ENCODE results near the gene SSH2.

Gene SSH2

DNA sequence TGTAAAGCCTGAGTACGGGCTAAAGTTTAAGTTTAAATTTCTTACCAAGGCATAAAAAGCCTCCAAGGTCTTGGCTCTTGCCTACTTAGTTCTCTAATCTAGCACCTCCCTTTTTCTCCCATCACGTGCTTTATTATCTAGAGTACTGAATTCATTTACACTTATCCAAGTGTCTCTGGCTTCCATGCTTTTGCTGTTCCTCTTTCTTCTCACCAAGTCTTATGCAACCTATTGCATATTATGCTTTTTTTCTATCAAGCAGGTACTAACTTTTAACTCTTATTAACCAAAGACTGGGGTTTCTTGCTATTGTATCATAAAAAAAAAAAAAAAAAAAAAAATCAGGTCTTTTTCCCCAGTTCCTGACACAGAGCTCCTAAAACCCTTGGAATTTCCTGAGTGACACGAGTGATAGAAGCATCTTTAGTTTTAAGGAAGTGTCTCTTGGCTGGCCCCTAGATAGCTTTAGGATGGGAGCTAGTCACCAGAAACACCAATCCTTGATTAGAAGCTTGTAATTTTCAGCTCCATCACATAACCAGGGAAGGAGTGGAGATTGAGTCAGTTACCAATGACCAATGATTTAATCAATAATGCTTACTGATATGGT, 44.9 kb downstream of the SSH2 start:
- H2AK5ac ChIP-seq (ENCODE audit: low read depth, low read length): no peak overlapping the region
- DNase-seq (ENCODE audit: low spot score): no peak
- H2BK12ac ChIP-seq (ENCODE audit: low read length): no peak overlapping the region
- no peak overlapping the region for H3K18ac ChIP-seq (ENCODE audit: low read length)
- no peak overlapping the region for H3K4ac ChIP-seq (ENCODE audit: low read length)
- H3K79me1 ChIP-seq (ENCODE audit: low read depth, low read length): no peaks in the 10 kb centered on the region
- H3K23ac ChIP-seq (ENCODE audit: low read depth, low read length, poor library complexity): no peak overlapping the region
- H4K91ac ChIP-seq (ENCODE audit: low read depth, low read length, poor library complexity): no peak overlapping the region
- WGBS, 2 donors (ENCODE audit: extremely low coverage in 2 of 2, insufficient read length in 2 of 2, insufficient replicate concordance in 1 of 2): no CpG with 5 or more reads among the region's 3 CpGs
- no peak overlapping the region for H2BK15ac ChIP-seq (ENCODE audit: low read length)
- no peak overlapping the region for H3K4me2 ChIP-seq (ENCODE audit: insufficient read depth, low read length, poor library complexity, severe bottlenecking)
- H4K8ac ChIP-seq (ENCODE audit: low read depth, low read length): no peak overlapping the region
- no peaks in the 10 kb centered on the region for H3K27me3 ChIP-seq (ENCODE audit: control insufficient read depth in 3 of 3, insufficient read depth in 3 of 3, low read depth in 1 of 3, low read length in 3 of 3)
- no peaks in the 10 kb centered on the region for H3K9me3 ChIP-seq (replicated peaks in 1 of 2; ENCODE audit: control insufficient read depth in 2 of 2, insufficient read depth in 1 of 2, low read depth in 1 of 2, low read length in 2 of 2)
- H3K14ac ChIP-seq (ENCODE audit: low read length): no peak overlapping the region
- H3K36me3 ChIP-seq (replicated peaks in 1 of 2; ENCODE audit: control insufficient read depth in 2 of 2, insufficient read depth in 2 of 2, low read length in 2 of 2): no peaks in the 10 kb centered on the region
- no peak overlapping the region for H2AFZ ChIP-seq (ENCODE audit: low read length)
- H3K4me3 ChIP-seq (ENCODE audit: low read length in 2 of 2): no peak overlapping the region
- H2BK5ac ChIP-seq (ENCODE audit: low read length): no peak overlapping the region
- no peak overlapping the region for H3K9ac ChIP-seq (ENCODE audit: low read depth, low read length, poor library complexity)
- H3K4me1 ChIP-seq (ENCODE audit: control insufficient read depth in 2 of 2, insufficient read depth in 1 of 2, low read depth in 1 of 2, low read length in 2 of 2): no peaks in the 10 kb centered on the region
- no peak overlapping the region for H3K27ac ChIP-seq (replicated peaks; ENCODE audit: low read length)
- no peak overlapping the region for H2BK120ac ChIP-seq (ENCODE audit: low read depth, low read length)

DNA sequence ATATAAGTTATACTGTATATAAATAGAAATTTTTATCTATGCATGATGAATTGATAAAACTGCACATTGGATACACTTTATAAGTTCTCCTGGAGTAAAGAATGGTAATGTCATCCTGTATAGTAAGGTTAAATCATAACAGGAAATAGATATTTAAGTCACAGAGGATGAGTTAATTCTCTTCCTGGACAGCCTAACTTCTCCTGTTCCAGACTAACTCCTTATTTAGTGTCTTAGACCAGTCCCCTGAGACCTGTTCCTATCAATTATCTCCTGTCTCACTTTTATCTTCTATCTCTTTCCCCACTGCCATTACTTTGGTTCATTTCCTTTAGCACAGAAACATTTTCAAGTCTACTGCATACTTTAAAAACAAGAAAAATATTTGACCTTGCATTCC, 46.5 kb downstream of the SSH2 start:
- Histone ChIP-seq H3K18ac (ENCODE audit: low read length) (no peak overlapping the region), H3K4me3 (ENCODE audit: low read length in 2 of 2) (no peak overlapping the region), H3K9ac (ENCODE audit: low read depth, low read length, poor library complexity) (no peak overlapping the region), H3K9me3 (replicated peaks in 1 of 2; ENCODE audit: control insufficient read depth in 2 of 2, insufficient read depth in 1 of 2, low read depth in 1 of 2, low read length in 2 of 2) (no peaks in the 10 kb centered on the region), H3K4me2 (ENCODE audit: insufficient read depth, low read length, poor library complexity, severe bottlenecking) (no peak overlapping the region), H3K14ac (ENCODE audit: low read length) (no peak overlapping the region), H2BK5ac (ENCODE audit: low read length) (no peak overlapping the region), H2BK15ac (ENCODE audit: low read length) (no peak overlapping the region), H3K27me3 (ENCODE audit: control insufficient read depth in 3 of 3, insufficient read depth in 3 of 3, low read depth in 1 of 3, low read length in 3 of 3) (no peaks in the 10 kb centered on the region), H4K91ac (ENCODE audit: low read depth, low read length, poor library complexity) (no peak overlapping the region), H2BK120ac (ENCODE audit: low read depth, low read length) (no peak overlapping the region), H3K23ac (ENCODE audit: low read depth, low read length, poor library complexity) (no peak overlapping the region), H2BK12ac (ENCODE audit: low read length) (no peak overlapping the region), H2AFZ (ENCODE audit: low read length) (no peak overlapping the region), H3K4ac (ENCODE audit: low read length) (no peak overlapping the region), H3K79me1 (ENCODE audit: low read depth, low read length) (no peaks in the 10 kb centered on the region), H4K8ac (ENCODE audit: low read depth, low read length) (no peak overlapping the region), H3K4me1 (ENCODE audit: control insufficient read depth in 2 of 2, insufficient read depth in 1 of 2, low read depth in 1 of 2, low read length in 2 of 2) (no peaks in the 10 kb centered on the region), H3K36me3 (replicated peaks in 1 of 2; ENCODE audit: control insufficient read depth in 2 of 2, insufficient read depth in 2 of 2, low read length in 2 of 2) (no peaks in the 10 kb centered on the region), H3K27ac (replicated peaks; ENCODE audit: low read length) (no peak overlapping the region), H2AK5ac (ENCODE audit: low read depth, low read length) (no peak overlapping the region)
- no peak for DNase-seq (ENCODE audit: low spot score)

- no peak overlapping the region for H4K91ac ChIP-seq (ENCODE audit: low read depth, low read length, poor library complexity)
- no peak overlapping the region for H2BK12ac ChIP-seq (ENCODE audit: low read length)
- no peaks in the 10 kb centered on the region for H3K9me3 ChIP-seq (replicated peaks in 1 of 2; ENCODE audit: control insufficient read depth in 2 of 2, insufficient read depth in 1 of 2, low read depth in 1 of 2, low read length in 2 of 2)
- H2BK120ac ChIP-seq (ENCODE audit: low read depth, low read length): no peak overlapping the region
- H3K36me3 ChIP-seq (replicated peaks in 1 of 2; ENCODE audit: control insufficient read depth in 2 of 2, insufficient read depth in 2 of 2, low read length in 2 of 2): no peaks in the 10 kb centered on the region
- H2BK15ac ChIP-seq (ENCODE audit: low read length): no peak overlapping the region
- no peak overlapping the region for H3K4ac ChIP-seq (ENCODE audit: low read length)
- DNase-seq (ENCODE audit: low spot score): no peak
- H3K4me2 ChIP-seq (ENCODE audit: insufficient read depth, low read length, poor library complexity, severe bottlenecking): no peak overlapping the region
- H3K14ac ChIP-seq (ENCODE audit: low read length): no peak overlapping the region
- H3K27me3 ChIP-seq (ENCODE audit: control insufficient read depth in 3 of 3, insufficient read depth in 3 of 3, low read depth in 1 of 3, low read length in 3 of 3): no peaks in the 10 kb centered on the region
- H3K18ac ChIP-seq (ENCODE audit: low read length): no peak overlapping the region
- H2BK5ac ChIP-seq (ENCODE audit: low read length): no peak overlapping the region
- H3K4me1 ChIP-seq (ENCODE audit: control insufficient read depth in 2 of 2, insufficient read depth in 1 of 2, low read depth in 1 of 2, low read length in 2 of 2): no peaks in the 10 kb centered on the region
- no peak overlapping the region for H4K8ac ChIP-seq (ENCODE audit: low read depth, low read length)
- H3K27ac ChIP-seq (replicated peaks; ENCODE audit: low read length): no peak overlapping the region
- no peak overlapping the region for H3K23ac ChIP-seq (ENCODE audit: low read depth, low read length, poor library complexity)
- H3K79me1 ChIP-seq (ENCODE audit: low read depth, low read length): no peaks in the 10 kb centered on the region
- H2AK5ac ChIP-seq (ENCODE audit: low read depth, low read length): no peak overlapping the region
- no peak overlapping the region for H2AFZ ChIP-seq (ENCODE audit: low read length)
- no peak overlapping the region for H3K9ac ChIP-seq (ENCODE audit: low read depth, low read length, poor library complexity)
- no peak overlapping the region for H3K4me3 ChIP-seq (ENCODE audit: low read length in 2 of 2)
- no CpG with 5 or more reads among the region's 3 CpGs for WGBS, 2 donors (ENCODE audit: extremely low coverage in 2 of 2, insufficient read length in 2 of 2, insufficient replicate concordance in 1 of 2)
Observed at GRCh38 chr17:29881256-29881655, 48.8 kb downstream of the SSH2 start.

GRCh38 chr17:29880031-29880430, 50.0 kb downstream of the SSH2 start:
- no peak overlapping the region for H4K8ac ChIP-seq (ENCODE audit: low read depth, low read length)
- no peak overlapping the region for H2AK5ac ChIP-seq (ENCODE audit: low read depth, low read length)
- H2BK5ac ChIP-seq (ENCODE audit: low read length): no peak overlapping the region
- no peak overlapping the region for H2BK15ac ChIP-seq (ENCODE audit: low read length)
- no peaks in the 10 kb centered on the region for H3K4me1 ChIP-seq (ENCODE audit: control insufficient read depth in 2 of 2, insufficient read depth in 1 of 2, low read depth in 1 of 2, low read length in 2 of 2)
- H3K4me3 ChIP-seq (ENCODE audit: low read length in 2 of 2): no peak overlapping the region
- no peaks in the 10 kb centered on the region for H3K27me3 ChIP-seq (ENCODE audit: control insufficient read depth in 3 of 3, insufficient read depth in 3 of 3, low read depth in 1 of 3, low read length in 3 of 3)
- DNase-seq (ENCODE audit: low spot score): no peak
- H2AFZ ChIP-seq (ENCODE audit: low read length): no peak overlapping the region
- no CpG with 5 or more reads among the region's 6 CpGs for WGBS, 2 donors (ENCODE audit: extremely low coverage in 2 of 2, insufficient read length in 2 of 2, insufficient replicate concordance in 1 of 2)
- no peak overlapping the region for H2BK12ac ChIP-seq (ENCODE audit: low read length)
- H4K91ac ChIP-seq (ENCODE audit: low read depth, low read length, poor library complexity): no peak overlapping the region
- H3K27ac ChIP-seq (replicated peaks; ENCODE audit: low read length): no peak overlapping the region
- no peak overlapping the region for H3K4me2 ChIP-seq (ENCODE audit: insufficient read depth, low read length, poor library complexity, severe bottlenecking)
- H2BK120ac ChIP-seq (ENCODE audit: low read depth, low read length): no peak overlapping the region
- H3K9ac ChIP-seq (ENCODE audit: low read depth, low read length, poor library complexity): no peak overlapping the region
- no peak overlapping the region for H3K4ac ChIP-seq (ENCODE audit: low read length)
- H3K36me3 ChIP-seq (replicated peaks in 1 of 2; ENCODE audit: control insufficient read depth in 2 of 2, insufficient read depth in 2 of 2, low read length in 2 of 2): no peaks in the 10 kb centered on the region
- no peaks in the 10 kb centered on the region for H3K79me1 ChIP-seq (ENCODE audit: low read depth, low read length)
- H3K18ac ChIP-seq (ENCODE audit: low read length): no peak overlapping the region
- H3K23ac ChIP-seq (ENCODE audit: low read depth, low read length, poor library complexity): no peak overlapping the region
- H3K14ac ChIP-seq (ENCODE audit: low read length): no peak overlapping the region
- no peaks in the 10 kb centered on the region for H3K9me3 ChIP-seq (replicated peaks in 1 of 2; ENCODE audit: control insufficient read depth in 2 of 2, insufficient read depth in 1 of 2, low read depth in 1 of 2, low read length in 2 of 2)
